Measurements from ENCODE around the gene SYCP3. TPM values are rescaled to one million over a fixed set of nuclear protein-coding genes. Genes with fewer than 3 reads are reported as not detected.

Gene SYCP3
- total and polyA plus RNA-seq, 2 donors (not counting 1 experiment from before 2014, with no cell fraction given): 0.02 to 0.17 TPM

DNA sequence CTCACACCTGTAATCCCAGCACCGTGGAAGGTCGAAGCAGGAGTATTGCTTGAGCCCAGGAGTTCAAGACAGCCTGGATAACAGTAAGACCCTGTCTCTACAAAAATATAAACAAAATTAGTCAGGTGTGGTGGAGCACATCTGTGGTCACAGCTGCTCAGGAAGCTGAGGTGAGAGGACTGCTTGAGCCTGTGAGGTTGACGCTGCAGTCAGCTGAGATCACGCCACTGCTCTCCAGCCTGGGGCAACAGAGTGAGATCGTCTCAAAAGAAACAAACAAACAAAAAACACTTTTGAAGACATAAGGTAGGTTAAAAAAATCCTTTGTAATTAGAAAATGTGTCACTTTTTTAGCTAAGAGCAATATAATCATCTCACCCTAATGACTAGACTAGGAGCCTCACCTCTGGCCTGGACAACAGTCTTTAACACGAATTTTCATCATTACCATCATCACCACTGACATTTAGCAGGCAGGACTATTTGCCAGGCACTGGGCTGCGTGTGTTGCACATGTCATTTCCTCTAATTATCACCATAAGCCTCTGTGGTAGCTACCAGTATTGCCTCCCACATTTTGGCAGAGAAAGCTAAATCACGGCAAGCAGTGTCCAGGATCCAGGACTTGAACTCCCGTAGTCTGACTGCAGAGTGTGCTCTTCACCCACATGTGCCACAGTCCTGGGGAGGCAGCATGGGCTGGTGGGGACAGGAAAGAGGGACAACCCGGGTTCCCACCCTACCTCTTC, 4.6 kb upstream of the SYCP3 start:
- H3K27ac ChIP-seq (ENCODE audit: insufficient read depth, low read length): no peak overlapping the region
- no peaks in the 10 kb centered on the region for H4K20me1 ChIP-seq (ENCODE audit: control insufficient read depth, extremely low read depth, insufficient read depth, low read length)
- no peak for TF ChIP-seq EZH2 (IDR thresholded peaks at IDR 0.05; ENCODE audit: low read length, missing control alignments)
- TF ChIP-seq, protein P1, sequence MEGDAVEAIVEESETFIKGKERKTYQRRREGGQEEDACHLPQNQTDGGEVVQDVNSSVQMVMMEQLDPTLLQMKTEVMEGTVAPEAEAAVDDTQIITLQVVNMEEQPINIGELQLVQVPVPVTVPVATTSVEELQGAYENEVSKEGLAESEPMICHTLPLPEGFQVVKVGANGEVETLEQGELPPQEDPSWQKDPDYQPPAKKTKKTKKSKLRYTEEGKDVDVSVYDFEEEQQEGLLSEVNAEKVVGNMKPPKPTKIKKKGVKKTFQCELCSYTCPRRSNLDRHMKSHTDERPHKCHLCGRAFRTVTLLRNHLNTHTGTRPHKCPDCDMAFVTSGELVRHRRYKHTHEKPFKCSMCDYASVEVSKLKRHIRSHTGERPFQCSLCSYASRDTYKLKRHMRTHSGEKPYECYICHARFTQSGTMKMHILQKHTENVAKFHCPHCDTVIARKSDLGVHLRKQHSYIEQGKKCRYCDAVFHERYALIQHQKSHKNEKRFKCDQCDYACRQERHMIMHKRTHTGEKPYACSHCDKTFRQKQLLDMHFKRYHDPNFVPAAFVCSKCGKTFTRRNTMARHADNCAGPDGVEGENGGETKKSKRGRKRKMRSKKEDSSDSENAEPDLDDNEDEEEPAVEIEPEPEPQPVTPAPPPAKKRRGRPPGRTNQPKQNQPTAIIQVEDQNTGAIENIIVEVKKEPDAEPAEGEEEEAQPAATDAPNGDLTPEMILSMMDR (conservative IDR thresholded peaks at IDR 0.05 in 1 of 2, IDR thresholded peaks at IDR 0.05 in 1 of 2; ENCODE audit: low read depth in 1 of 2, low read length in 2 of 2): no peak
- no peaks in the 10 kb centered on the region for H3K9me3 ChIP-seq (ENCODE audit: control insufficient read depth, insufficient read depth, low read depth, low read length)
- H2AFZ ChIP-seq (ENCODE audit: low read length): no peak overlapping the region
- no peak overlapping the region for H3K9ac ChIP-seq (ENCODE audit: insufficient read depth, low read length)
- peaks cover 3% of the 10 kb centered on the region for H3K36me3 ChIP-seq (ENCODE audit: control insufficient read depth, insufficient read depth, low read length)
- no peak overlapping the region for H3K4me2 ChIP-seq (ENCODE audit: extremely low read depth, insufficient read depth, low read length)
- DNase-seq (ENCODE audit: low read depth in 2 of 2): no peak
- H3K4me1 ChIP-seq (ENCODE audit: control insufficient read depth, extremely low read depth, insufficient read depth, low read length): no peaks in the 10 kb centered on the region
- H3K27me3 ChIP-seq (ENCODE audit: control insufficient read depth, insufficient read depth, low read length): no peaks in the 10 kb centered on the region
- H3K4me3 ChIP-seq (replicated peaks in 1 of 4; ENCODE audit: control extremely low read depth in 1 of 4, insufficient read depth in 1 of 4, low read depth in 3 of 4, low read length in 4 of 4): no peak overlapping the region
- no peaks in the 10 kb centered on the region for H3K79me2 ChIP-seq (ENCODE audit: control insufficient read depth, insufficient read depth, low read length)

DNA sequence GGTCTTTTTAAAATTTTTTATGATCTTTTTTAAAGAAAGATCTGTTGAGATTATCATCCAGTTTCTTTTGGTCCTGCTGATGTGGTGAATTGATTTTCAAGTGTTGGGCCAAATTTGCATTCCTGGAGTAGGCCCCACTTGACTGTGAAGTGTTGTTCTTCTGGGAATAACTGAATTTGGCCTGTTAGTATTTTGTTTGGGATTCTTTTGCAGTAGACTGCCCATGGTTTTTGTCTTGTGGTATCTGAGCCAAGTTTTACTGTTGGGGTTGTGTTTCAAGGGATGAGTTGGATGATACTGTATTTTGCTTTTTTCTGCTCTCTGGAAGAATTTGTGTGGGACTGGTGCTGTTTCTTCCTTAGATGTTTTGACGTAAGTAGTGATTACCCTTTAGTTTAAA, 4.0 kb upstream of the SYCP3 start:
- no peak for DNase-seq (ENCODE audit: low read depth in 2 of 2)
- H3K4me1 ChIP-seq (ENCODE audit: control insufficient read depth, extremely low read depth, insufficient read depth, low read length): no peaks in the 10 kb centered on the region
- H3K4me2 ChIP-seq (ENCODE audit: extremely low read depth, insufficient read depth, low read length): no peak overlapping the region
- no peaks in the 10 kb centered on the region for H3K79me2 ChIP-seq (ENCODE audit: control insufficient read depth, insufficient read depth, low read length)
- no peak for TF ChIP-seq EZH2 (IDR thresholded peaks at IDR 0.05; ENCODE audit: low read length, missing control alignments)
- TF ChIP-seq, protein P1 (conservative IDR thresholded peaks at IDR 0.05 in 1 of 2, IDR thresholded peaks at IDR 0.05 in 1 of 2; ENCODE audit: low read depth in 1 of 2, low read length in 2 of 2): no peak
- no peaks in the 10 kb centered on the region for H3K9me3 ChIP-seq (ENCODE audit: control insufficient read depth, insufficient read depth, low read depth, low read length)
- no peaks in the 10 kb centered on the region for H4K20me1 ChIP-seq (ENCODE audit: control insufficient read depth, extremely low read depth, insufficient read depth, low read length)
- no peak overlapping the region for H3K9ac ChIP-seq (ENCODE audit: insufficient read depth, low read length)
- no peak overlapping the region for H3K4me3 ChIP-seq (replicated peaks in 1 of 4; ENCODE audit: control extremely low read depth in 1 of 4, insufficient read depth in 1 of 4, low read depth in 3 of 4, low read length in 4 of 4)
- no peak overlapping the region for H2AFZ ChIP-seq (ENCODE audit: low read length)
- peaks cover 3% of the 10 kb centered on the region for H3K36me3 ChIP-seq (ENCODE audit: control insufficient read depth, insufficient read depth, low read length)
- H3K27ac ChIP-seq (ENCODE audit: insufficient read depth, low read length): no peak overlapping the region
- H3K27me3 ChIP-seq (ENCODE audit: control insufficient read depth, insufficient read depth, low read length): no peaks in the 10 kb centered on the region

DNA sequence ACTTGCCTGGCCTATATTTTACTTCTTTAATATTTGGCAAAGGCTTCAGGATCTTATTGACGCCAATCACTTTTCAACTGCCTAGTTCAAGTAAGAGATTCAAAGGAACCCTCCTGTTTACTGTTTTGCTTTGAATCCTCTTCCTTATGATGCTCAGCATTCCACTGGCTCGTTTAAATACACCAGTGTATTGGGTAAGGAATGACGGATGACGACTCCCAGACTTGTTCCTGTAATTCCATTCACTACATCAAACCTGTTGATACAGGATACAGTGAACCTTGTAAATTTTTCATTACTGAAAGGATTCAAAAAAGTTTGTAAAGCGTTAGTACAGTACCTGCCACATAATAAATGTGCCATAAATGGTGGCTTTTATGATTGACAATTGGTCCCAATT, 1.7 kb upstream of the SYCP3 start:
- no peaks in the 10 kb centered on the region for H3K27me3 ChIP-seq (ENCODE audit: control insufficient read depth, insufficient read depth, low read length)
- no peak overlapping the region for H2AFZ ChIP-seq (ENCODE audit: low read length)
- no peak overlapping the region for H3K9ac ChIP-seq (ENCODE audit: insufficient read depth, low read length)
- H4K20me1 ChIP-seq (ENCODE audit: control insufficient read depth, extremely low read depth, insufficient read depth, low read length): no peaks in the 10 kb centered on the region
- no peak overlapping the region for H3K27ac ChIP-seq (ENCODE audit: insufficient read depth, low read length)
- no peaks in the 10 kb centered on the region for H3K79me2 ChIP-seq (ENCODE audit: control insufficient read depth, insufficient read depth, low read length)
- no peak overlapping the region for H3K4me2 ChIP-seq (ENCODE audit: extremely low read depth, insufficient read depth, low read length)
- no peak for TF ChIP-seq EZH2 (IDR thresholded peaks at IDR 0.05; ENCODE audit: low read length, missing control alignments)
- TF ChIP-seq, protein P1 (conservative IDR thresholded peaks at IDR 0.05 in 1 of 2, IDR thresholded peaks at IDR 0.05 in 1 of 2; ENCODE audit: low read depth in 1 of 2, low read length in 2 of 2): no peak
- H3K4me3 ChIP-seq (replicated peaks in 1 of 4; ENCODE audit: control extremely low read depth in 1 of 4, insufficient read depth in 1 of 4, low read depth in 3 of 4, low read length in 4 of 4): no peak overlapping the region
- no peak for DNase-seq (ENCODE audit: low read depth in 2 of 2)
- peaks cover 3% of the 10 kb centered on the region for H3K36me3 ChIP-seq (ENCODE audit: control insufficient read depth, insufficient read depth, low read length)
- no peaks in the 10 kb centered on the region for H3K4me1 ChIP-seq (ENCODE audit: control insufficient read depth, extremely low read depth, insufficient read depth, low read length)
- no peaks in the 10 kb centered on the region for H3K9me3 ChIP-seq (ENCODE audit: control insufficient read depth, insufficient read depth, low read depth, low read length)
